IPS-20b (cell line): ENCODE results near the gene PIP4K2A.

Experiments
- H3K27ac ChIP-seq: one replicate; pipeline ENCODE4 v1.5.1; 2013; ENCODE audit warnings: low read length
- H3K27me3 ChIP-seq: 2 replicates; pipeline ENCODE4 v1.6.1; 2013; ENCODE audit warnings: mild to moderate bottlenecking, low read length, inconsistent platforms; ENCODE audit not compliant: insufficient read depth
- H3K36me3 ChIP-seq: 2 replicates; pipeline ENCODE4 v1.6.1; 2013; ENCODE audit warnings: low read depth, mild to moderate bottlenecking, inconsistent platforms, low read length, moderate library complexity; ENCODE audit not compliant: insufficient read depth
- H3K4me1 ChIP-seq: 2 replicates; pipeline ENCODE4 v1.6.1; 2013; ENCODE audit warnings: mild to moderate bottlenecking, control low read depth, inconsistent platforms, low read length, moderate library complexity; ENCODE audit not compliant: insufficient read depth
- H3K4me3 ChIP-seq: 2 replicates; pipeline ENCODE4 v1.5.1; 2013; ENCODE audit warnings: mild to moderate bottlenecking, low read length, inconsistent platforms
- H3K9ac ChIP-seq: 2 replicates; pipeline ENCODE4 v1.6.1; 2013; ENCODE audit warnings: low read depth, mild to moderate bottlenecking, inconsistent platforms, low read length, moderate library complexity
- H3K9me3 ChIP-seq: 2 replicates; pipeline ENCODE4 v1.6.1; 2013; ENCODE audit warnings: mild to moderate bottlenecking, low read depth, low read length, inconsistent platforms; ENCODE audit not compliant: insufficient read depth

Gene PIP4K2A

GRCh38 chr10:22690614-22691431, 23.6 kb downstream of the PIP4K2A start:
- H3K9ac ChIP-seq, result peak overlapping the region; percentile 54; the same call in 1 of the 2 replicates
- H3K27ac ChIP-seq, result peak overlapping the region; percentile 19
- no peaks in the 10 kb centered on the region for H3K27me3 ChIP-seq
- H3K36me3 ChIP-seq, result peaks cover 15% of the 10 kb centered on the region; the same call in 1 of the 2 replicates
- H3K4me1 ChIP-seq, result peaks cover 28% of the 10 kb centered on the region
- H3K4me3 ChIP-seq, result peak overlapping the region; percentile 50; the same call in 1 of the 2 replicates
- H3K9me3 ChIP-seq, result peaks cover 20% of the 10 kb centered on the region

GRCh38 chr10:22690158-22690557, 24.2 kb downstream of the PIP4K2A start:
- peak overlapping the region; percentile 19 for H3K27ac ChIP-seq
- H3K9ac ChIP-seq, result peak overlapping the region; percentile 54; the same call in 1 of the 2 replicates
- peak overlapping the region; percentile 50; the same call in 1 of the 2 replicates for H3K4me3 ChIP-seq
- no peaks in the 10 kb centered on the region for H3K27me3 ChIP-seq
- H3K9me3 ChIP-seq, result peaks cover 20% of the 10 kb centered on the region
- H3K4me1 ChIP-seq, result peaks cover 32% of the 10 kb centered on the region
- H3K36me3 ChIP-seq, result peaks cover 15% of the 10 kb centered on the region; the same call in 1 of the 2 replicates

- no peak overlapping the region for H3K9ac ChIP-seq
- no peaks in the 10 kb centered on the region for H3K9me3 ChIP-seq
- no peaks in the 10 kb centered on the region for H3K27me3 ChIP-seq
- H3K4me1 ChIP-seq, result peaks cover 47% of the 10 kb centered on the region
- no peak overlapping the region for H3K27ac ChIP-seq
- H3K36me3 ChIP-seq, result 0 out of 2 replicates have a peak, but pooled peaks cover 4% of the 10 kb centered on the region
- H3K4me3 ChIP-seq, result no peak overlapping the region
These were observed 28.0 kb downstream of the PIP4K2A start for GRCh38 chr10:22686347-22686746.

- H3K27ac ChIP-seq, result no peak overlapping the region
- no peaks in the 10 kb centered on the region for H3K9me3 ChIP-seq
- H3K4me3 ChIP-seq, result no peak overlapping the region
- H3K9ac ChIP-seq, result no peak overlapping the region
- H3K27me3 ChIP-seq, result no peaks in the 10 kb centered on the region
- peaks cover 48% of the 10 kb centered on the region for H3K4me1 ChIP-seq
- H3K36me3 ChIP-seq, result 0 out of 2 replicates have a peak, but pooled peaks cover 4% of the 10 kb centered on the region
These were observed 28.5 kb downstream of the PIP4K2A start for GRCh38 chr10:22685926-22686325.

- H3K27ac ChIP-seq, result no peak overlapping the region
- no peak overlapping the region for H3K4me3 ChIP-seq
- no peak overlapping the region for H3K9ac ChIP-seq
- H3K27me3 ChIP-seq, result no peaks in the 10 kb centered on the region
- peaks cover 47% of the 10 kb centered on the region for H3K4me1 ChIP-seq
- H3K36me3 ChIP-seq, result 0 out of 2 replicates have a peak, but pooled peaks cover 4% of the 10 kb centered on the region
- H3K9me3 ChIP-seq, result no peaks in the 10 kb centered on the region
These were observed 29.7 kb downstream of the PIP4K2A start for GRCh38 chr10:22684699-22685098.

- no peak overlapping the region for H3K4me3 ChIP-seq
- no peak overlapping the region for H3K27ac ChIP-seq
- peaks cover 45% of the 10 kb centered on the region for H3K4me1 ChIP-seq
These were observed 31.3 kb downstream of the PIP4K2A start for GRCh38 chr10:22683140-22683389.

GRCh38 chr10:22682237-22683139, 31.9 kb downstream of the PIP4K2A start:
- H3K4me3 ChIP-seq, result no peak overlapping the region
- H3K9me3 ChIP-seq, result no peaks in the 10 kb centered on the region
- H3K36me3 ChIP-seq, result 0 out of 2 replicates have a peak, but pooled peaks cover 4% of the 10 kb centered on the region
- H3K27me3 ChIP-seq, result no peaks in the 10 kb centered on the region
- H3K4me1 ChIP-seq, result peaks cover 45% of the 10 kb centered on the region
- peak overlapping the region; percentile 8; the same call in 1 of the 2 replicates for H3K9ac ChIP-seq
- H3K27ac ChIP-seq, result peak overlapping the region; percentile 2

More at GRCh38 chr10:22683140-22683389, 31.3 kb downstream of the PIP4K2A start:
- H3K9me3 ChIP-seq, result no peaks in the 10 kb centered on the region
- H3K36me3 ChIP-seq, result 0 out of 2 replicates have a peak, but pooled peaks cover 4% of the 10 kb centered on the region
- H3K9ac ChIP-seq, result no peak overlapping the region
- no peaks in the 10 kb centered on the region for H3K27me3 ChIP-seq

GRCh38 chr10:22681783-22682183, 32.6 kb downstream of the PIP4K2A start:
- H3K27ac ChIP-seq, result peak overlapping the region; percentile 2
- H3K36me3 ChIP-seq, result 0 out of 2 replicates have a peak, but pooled peaks cover 4% of the 10 kb centered on the region
- peaks cover 45% of the 10 kb centered on the region for H3K4me1 ChIP-seq
- no peak overlapping the region for H3K9ac ChIP-seq
- H3K27me3 ChIP-seq, result no peaks in the 10 kb centered on the region
- no peaks in the 10 kb centered on the region for H3K9me3 ChIP-seq
- no peak overlapping the region for H3K4me3 ChIP-seq

- Histone ChIP-seq H3K4me1 (peaks cover 45% of the 10 kb centered on the region), H3K4me3 (no peak overlapping the region), H3K27ac (peak overlapping the region; percentile 7), H3K9me3 (no peaks in the 10 kb centered on the region), H3K36me3 (0 out of 2 replicates have a peak, but pooled peaks cover 4% of the 10 kb centered on the region), H3K9ac (no peak overlapping the region; the same call in 1 of the 2 replicates), H3K27me3 (no peaks in the 10 kb centered on the region)
These were observed 33.1 kb downstream of the PIP4K2A start for GRCh38 chr10:22681301-22681700.

GRCh38 chr10:22679608-22680007, 34.8 kb downstream of the PIP4K2A start:
- no peaks in the 10 kb centered on the region for H3K9me3 ChIP-seq
- H3K9ac ChIP-seq, result no peak overlapping the region
- no peaks in the 10 kb centered on the region for H3K27me3 ChIP-seq
- 0 out of 2 replicates have a peak, but pooled peaks cover 4% of the 10 kb centered on the region for H3K36me3 ChIP-seq
- no peak overlapping the region for H3K4me3 ChIP-seq
- no peak overlapping the region for H3K27ac ChIP-seq
- H3K4me1 ChIP-seq, result peaks cover 42% of the 10 kb centered on the region

- no peak overlapping the region for H3K9ac ChIP-seq
- H3K4me3 ChIP-seq, result no peak overlapping the region
- peaks cover 44% of the 10 kb centered on the region for H3K4me1 ChIP-seq
- H3K9me3 ChIP-seq, result no peaks in the 10 kb centered on the region
- no peaks in the 10 kb centered on the region for H3K27me3 ChIP-seq
- no peak overlapping the region for H3K27ac ChIP-seq
- H3K36me3 ChIP-seq, result no peaks in the 10 kb centered on the region
These were observed 37.0 kb downstream of the PIP4K2A start for GRCh38 chr10:22677333-22677732.
